ENCODE results near the gene PHC2.
A peak's percentile ranks its signal among the peaks of the same experiment; 100 is the strongest.

PHC2 gene, protein sequence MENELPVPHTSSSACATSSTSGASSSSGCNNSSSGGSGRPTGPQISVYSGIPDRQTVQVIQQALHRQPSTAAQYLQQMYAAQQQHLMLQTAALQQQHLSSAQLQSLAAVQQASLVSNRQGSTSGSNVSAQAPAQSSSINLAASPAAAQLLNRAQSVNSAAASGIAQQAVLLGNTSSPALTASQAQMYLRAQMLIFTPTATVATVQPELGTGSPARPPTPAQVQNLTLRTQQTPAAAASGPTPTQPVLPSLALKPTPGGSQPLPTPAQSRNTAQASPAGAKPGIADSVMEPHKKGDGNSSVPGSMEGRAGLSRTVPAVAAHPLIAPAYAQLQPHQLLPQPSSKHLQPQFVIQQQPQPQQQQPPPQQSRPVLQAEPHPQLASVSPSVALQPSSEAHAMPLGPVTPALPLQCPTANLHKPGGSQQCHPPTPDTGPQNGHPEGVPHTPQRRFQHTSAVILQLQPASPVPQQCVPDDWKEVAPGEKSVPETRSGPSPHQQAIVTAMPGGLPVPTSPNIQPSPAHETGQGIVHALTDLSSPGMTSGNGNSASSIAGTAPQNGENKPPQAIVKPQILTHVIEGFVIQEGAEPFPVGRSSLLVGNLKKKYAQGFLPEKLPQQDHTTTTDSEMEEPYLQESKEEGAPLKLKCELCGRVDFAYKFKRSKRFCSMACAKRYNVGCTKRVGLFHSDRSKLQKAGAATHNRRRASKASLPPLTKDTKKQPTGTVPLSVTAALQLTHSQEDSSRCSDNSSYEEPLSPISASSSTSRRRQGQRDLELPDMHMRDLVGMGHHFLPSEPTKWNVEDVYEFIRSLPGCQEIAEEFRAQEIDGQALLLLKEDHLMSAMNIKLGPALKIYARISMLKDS

DNA sequence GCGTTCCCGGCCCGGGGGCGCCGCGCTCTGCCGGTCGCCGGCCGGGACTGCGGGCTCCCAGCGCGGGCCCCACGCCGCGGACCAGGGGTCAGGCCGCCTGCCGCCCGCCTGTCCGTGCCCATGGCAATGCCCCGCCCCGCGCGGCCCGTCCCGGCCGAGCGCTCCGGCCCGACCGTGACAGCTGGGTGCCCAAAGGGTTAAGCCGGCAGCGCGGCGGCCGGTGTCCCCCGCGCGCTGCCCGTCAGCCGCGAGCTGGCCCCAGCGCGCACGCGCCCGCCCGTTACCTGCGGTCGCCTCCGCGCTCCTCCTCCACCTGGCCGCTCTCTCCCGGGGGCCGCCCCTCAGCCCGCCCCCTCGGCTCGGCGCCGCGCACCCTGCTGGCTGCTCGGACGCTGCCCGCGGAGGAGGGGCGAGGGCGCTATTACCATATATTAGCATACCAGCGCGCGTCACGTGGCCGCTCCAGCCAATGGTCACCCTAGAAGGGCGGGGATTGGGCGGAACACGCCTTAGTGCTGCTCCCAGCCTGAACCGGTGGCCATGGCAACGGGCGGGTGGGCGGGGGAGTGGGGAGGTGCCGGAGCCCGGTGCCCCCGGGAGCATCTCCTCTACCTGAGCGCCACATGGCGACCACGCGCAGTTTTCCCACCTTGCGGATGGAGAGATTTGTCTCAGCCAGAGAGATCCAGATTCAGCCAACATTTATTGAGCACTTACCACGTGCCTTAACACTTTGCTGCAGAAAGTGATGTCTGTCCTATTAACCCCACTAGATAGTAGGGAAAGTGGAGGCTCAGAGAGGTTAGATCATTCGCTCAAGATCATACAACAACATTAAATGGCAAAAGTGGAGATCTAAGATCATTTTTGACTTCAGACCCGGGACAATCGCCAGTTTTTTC is at the start of gene PHC2:
Gene PHC2 (minus strand): TSS at position 404 of the 902 bp plus-strand sequence. CDS start 55,556 bp downstream, outside the sequence.
- DNase-seq, result peak; percentile 65 to 77 (median 68)

DNA sequence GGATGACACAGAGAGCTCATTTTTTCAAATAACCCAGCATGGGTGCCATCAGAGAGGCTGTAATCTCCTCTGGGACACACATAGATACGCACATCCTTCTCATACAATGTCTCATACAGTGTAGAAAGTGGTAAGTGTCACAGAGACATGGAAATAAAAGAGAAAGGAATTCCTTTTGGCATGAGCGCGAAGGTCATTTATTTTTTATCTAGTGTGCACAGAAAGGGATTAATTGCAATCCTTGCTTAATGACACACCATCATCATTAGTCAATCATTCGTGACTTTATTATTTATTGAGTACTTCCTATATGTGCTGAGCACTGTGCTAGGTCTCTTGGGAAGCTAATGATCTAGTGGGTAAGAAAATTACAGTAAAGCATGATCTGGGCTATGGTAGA is 46.6 kb upstream of the PHC2 start:
- DNase-seq, result no peak

DNA sequence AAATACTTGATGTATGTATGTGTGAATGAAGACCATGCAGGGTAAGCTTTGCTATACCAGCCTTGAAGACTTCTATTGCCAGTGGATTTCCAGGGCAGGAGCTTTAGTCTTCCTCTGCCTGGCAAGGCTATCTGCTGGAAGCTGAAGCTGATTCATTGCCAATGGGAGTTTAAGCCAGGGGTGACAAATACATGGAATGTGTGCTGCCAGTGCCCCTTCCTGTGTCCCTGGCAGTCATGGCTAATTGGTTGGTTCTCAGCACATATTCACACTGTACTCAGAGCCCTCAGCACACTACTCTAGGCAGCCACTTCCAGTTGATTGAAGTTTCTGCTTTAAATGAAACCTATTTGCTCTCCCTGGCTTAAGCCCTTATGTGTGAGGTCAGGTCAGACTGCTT is 43.0 kb upstream of the PHC2 start:
- DNase-seq, result no peak

DNA sequence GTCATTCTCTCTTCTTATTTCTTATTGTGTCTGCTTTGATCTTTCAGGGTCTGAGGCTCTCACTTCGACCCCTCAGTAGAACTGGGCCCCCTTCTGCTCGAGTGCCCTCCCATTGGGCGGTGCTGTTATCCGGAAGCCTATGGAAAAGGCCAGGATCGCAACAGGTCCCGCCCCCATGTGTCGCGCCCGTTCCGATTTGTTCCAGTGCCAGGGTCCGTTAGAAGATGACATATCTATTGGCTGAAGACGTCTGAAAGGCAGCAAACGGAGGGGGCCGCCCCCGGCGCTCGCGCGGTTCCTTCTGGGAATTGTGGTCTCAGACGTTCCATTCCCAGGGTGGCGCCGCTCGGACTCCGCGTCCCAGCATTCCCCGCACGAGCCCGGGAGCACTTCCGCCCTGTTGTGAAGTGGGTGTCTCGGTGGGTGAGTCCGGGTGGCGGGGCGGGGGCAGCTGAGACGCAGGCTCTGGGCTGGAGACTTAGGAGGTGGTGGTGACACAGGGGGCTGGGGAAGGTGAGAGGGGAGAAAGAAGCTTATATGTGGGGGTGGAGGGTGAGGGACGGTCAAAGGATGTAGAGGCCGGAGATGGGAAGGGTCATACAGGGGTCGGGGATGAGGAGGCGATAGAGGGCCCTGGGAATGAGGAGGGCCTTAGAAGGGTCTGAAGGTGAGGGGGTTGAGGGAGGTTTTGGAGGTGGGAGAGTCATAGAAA is 41.5 kb upstream of the PHC2 start, which contains the start of gene ZSCAN20:
Gene ZSCAN20 (plus strand): TSS at position 377 of the 712 bp plus-strand sequence. CDS start 6,644 bp downstream, outside the sequence.
- DNase-seq, result peak; percentile 61 to 77 (median 67)

DNA sequence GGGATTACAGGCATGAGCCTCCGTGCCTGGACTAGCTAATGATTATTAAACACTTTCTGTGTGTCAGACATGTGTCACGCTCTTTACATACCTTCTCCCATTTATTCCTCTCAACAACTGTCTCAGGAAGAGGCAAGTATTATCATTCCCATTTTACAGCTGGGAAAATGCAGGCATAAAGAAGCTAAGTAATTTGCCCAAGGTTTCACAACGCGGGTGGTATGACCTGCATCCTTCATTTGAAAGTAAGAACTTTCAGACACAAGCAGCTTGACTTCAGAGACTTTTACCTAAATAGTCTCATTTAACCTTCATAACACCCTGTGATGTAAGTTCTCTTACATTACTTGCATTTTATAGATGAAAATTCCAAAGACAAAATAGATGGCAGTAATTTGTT is 40.5 kb upstream of the PHC2 start:
- DNase-seq, result no peak

DNA sequence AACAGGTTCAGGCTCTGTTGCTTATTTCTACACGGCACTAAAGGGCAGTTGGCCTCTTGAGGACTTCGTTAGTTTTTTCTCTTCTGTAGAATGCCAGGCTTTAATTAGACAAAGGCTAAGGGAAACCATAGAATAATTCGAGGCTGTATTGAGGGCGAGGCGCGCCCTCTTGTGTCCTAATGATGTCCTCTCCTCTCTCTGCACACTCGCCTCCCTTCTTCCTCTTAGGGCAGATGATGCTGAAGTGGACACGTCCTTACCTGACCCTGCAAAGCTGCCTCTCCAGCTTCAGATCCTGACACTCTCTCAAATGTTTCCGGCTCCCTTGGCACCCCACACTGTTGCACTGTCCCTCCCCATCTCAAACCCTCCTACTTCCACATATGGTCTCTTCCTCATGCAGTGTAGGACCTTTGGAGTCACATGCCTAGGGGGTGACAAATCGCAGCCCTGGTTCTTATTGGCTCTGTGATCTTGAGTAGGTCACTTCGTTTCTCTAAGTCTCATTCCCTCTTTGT is 39.7 kb upstream of the PHC2 start:
- peak in 3 of 4 experiments; percentile 5 to 21 (median 13) for DNase-seq

DNA sequence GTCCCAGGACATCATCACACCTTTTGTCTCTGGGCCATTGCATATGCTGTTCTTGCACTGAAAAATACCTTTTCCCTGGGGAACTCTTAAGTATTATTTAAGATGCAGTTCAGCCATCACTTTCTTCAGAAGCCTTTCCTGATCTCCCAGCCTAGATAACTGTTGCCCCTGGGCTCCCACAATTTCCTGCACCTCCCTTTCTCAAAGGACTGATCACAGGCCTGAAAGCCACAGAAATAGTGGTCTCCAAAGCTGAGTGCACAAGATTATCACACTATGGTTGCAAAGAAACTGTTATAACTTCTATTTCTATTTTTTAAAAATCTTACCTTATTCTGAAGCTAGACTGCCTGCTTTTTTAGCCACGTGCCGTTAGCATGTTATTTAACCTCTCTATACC is 38.8 kb upstream of the PHC2 start:
- no peak for DNase-seq

DNA sequence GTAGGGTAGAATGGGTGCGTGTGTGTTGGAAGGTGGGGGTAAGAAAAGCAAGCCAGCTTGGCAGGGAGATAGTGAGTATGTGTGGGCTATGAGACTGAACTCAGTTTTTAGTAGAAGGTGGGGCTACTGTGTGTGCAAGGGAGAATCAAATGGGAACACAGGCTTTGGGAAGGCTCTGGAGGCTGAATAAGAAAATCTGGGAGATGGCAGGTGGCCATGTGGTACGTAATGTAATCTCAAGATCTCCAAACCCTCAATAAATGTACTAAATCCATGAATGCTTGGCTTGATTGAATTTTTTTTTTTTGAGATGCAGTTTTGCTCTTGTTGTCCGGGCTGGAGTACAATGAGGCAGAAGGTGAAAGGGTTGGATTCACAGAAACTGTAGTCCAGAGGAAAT is 38.1 kb upstream of the PHC2 start:
- DNase-seq, result no peak

DNA sequence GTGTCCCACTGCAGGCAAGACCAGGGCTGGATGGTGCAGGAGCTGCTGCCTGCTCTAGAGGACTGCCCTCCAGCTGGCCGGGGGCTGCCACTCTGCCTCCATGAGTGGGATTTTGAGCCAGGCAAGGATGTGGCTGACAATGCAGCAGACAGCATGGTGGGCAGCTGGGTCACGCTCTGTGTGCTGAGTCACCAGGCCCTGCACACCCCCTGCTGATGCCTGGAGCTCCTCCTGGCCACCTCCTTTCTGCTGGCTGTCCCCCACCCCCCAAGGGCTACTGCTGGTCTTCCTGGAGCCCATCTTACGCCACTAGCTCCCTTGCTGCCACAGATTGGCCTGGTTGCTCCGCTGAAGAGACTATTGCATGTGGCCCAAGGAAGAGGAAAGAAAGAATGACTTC is 37.6 kb upstream of the PHC2 start:
- no peak for DNase-seq

DNA sequence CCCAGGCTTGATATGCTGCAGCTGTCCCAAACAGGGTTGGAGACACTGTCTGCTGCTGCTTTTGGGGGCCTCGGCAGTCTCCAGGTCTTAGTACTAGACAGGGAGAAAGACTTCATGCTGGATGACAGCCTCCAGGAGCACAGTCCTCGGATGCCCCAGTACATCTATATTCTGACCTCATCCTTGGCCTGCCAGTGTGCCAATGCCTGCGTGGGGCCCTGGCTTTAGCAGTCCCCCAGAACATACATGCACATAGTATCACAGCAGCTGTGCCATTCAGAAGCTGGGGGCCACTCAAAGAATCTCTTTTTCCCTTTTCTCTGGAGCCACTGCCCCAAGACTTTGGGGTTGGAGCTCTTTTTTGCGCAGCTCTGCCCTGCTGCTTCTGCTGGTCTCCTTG is 37.1 kb upstream of the PHC2 start:
- DNase-seq, result no peak

DNA sequence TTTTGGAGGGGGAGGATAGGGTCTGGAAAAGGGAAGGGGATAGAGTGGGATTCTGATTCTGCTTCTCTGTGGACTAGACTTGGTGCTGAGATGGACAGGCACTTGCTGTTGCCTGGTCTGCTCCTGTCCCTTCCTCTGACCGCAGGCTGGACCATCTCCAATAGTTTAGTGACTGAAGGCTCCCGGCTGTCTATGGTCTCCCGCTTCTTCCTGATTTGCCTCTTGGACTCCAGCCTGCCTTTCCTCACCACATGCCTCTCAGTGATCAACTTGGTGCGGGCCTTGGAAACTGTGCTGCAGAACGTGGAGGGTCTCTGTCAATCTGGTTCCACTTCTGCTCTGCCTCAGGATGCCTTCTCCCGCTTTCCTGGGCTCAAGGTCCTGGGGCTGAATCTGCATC is 35.3 kb upstream of the PHC2 start:
- DNase-seq, result no peak

DNA sequence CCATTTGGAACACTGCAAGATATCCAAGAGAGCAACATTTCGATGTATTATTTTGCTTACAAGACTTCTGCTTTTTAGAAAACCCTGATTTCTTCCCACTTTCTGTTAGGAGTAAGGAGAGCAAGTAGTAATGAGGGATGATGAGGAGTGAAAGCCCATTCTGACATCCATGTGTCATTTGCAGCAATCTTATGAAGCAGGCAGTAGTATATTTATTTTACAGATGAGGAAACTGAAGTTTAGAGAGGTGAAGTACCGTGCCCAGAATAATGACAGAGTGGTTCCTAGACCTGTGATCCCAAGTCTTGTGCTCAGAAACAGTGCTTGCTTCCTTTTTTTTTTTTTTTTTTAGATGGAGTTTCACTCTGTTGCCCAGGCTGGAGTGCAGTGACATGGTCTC is 34.4 kb upstream of the PHC2 start:
- DNase-seq, result no peak

DNA sequence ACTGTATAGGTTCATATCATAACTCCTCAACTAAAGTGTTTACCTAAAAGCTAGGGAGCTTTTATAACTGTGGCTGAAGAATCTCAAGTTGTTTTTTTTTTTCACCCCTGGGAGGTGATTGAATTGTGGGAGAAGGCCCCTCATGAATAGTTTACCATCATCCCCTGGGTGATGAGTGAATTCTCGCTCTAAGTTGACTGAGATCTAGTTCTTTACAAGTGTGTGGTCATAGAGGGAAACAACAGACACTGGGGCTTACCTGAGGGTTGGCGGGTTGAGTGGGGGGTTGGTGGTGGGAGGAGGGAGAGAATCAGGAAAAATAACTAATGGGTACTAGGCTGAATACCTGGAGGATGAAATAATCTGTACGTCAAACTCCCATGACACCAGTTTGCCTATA is 33.7 kb upstream of the PHC2 start:
- DNase-seq, result no peak

DNA sequence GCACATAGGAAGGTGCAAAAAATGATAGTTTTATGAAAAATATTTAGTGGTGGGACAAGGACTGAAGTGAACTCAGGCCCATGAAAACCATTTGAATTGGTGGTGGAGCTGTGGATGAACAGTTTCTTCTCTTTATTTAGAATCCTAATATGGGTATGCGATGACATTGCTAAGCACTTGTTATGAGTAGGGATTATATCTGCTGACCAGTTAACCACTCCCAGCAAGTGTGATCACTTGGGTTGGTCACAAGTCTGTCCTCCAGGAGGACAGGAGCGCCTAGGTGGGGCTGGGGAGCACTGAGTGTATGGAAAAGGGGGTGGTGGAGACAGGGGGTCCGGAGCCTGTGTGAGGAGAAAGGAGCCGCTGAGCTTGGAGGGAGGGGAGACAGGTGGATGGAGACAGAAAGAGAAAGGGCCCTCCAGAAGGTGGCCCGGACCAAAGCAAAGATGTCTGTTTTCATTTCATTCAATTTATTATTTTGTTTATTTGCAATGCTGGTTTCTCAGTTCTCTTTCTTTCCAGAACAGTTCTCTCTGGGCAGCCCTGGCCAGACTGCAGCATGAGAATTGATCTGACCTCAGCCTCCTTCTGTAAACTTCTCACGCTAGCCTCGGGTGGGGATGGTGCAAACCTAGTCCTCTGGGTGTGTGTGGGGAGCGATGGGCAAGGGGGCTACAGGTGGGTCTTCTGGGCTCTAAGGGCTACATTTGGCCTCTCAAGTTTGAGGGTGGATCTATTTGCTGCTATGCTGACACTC is 31.7 kb upstream of the PHC2 start:
- no peak for DNase-seq

DNA sequence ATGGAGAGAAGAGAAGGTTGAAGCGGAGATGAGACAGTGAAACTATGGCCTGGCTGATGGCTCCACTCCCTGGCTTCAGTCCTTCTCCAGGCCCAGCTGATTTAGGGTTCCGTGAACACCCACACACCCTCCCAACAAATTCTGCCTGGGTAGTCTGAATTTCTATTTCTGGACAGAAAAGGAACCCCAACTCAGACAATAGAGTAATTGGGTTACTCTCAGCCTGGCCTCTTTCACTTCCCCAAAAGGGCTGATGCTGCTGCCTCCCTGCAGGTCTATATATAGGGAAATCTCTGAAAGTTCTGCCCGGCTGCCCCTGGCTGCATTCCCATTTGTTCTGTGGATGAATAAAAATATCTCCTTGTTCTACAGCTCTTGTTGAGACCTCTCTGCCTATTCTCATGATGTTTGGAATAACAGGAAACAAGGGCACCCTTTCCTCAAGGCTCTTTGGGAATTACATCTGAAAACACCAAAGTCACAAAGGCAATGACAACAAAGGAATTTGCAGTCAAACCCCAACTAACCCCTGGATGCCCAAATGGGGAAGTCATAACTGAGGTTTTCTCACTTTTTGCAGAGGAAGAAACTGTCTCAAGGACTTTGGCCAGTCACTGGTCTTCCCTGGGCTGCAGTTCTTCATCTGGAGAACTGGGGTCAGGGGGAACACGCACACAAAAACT is 30.2 kb upstream of the PHC2 start:
- DNase-seq, result no peak

DNA sequence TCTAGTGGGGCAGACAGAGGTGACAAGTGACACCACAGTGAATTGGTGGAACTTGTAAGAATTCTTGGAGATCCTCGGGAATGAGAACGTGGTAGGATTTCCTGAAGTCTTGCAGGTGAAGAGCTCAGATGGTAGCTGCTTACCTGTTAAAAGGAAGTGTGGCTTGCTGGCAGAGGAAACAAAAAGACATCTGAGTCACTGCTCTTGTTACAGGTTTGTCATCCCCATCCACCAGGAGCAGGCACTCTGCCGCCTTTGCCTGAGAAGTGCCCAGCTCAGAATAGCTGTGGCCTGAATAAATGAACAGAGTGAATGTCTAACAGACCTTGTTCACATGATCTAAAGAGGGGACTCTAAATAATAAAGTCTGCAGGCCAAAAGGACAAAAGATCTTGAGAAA is 29.2 kb upstream of the PHC2 start:
- no peak for DNase-seq

DNA sequence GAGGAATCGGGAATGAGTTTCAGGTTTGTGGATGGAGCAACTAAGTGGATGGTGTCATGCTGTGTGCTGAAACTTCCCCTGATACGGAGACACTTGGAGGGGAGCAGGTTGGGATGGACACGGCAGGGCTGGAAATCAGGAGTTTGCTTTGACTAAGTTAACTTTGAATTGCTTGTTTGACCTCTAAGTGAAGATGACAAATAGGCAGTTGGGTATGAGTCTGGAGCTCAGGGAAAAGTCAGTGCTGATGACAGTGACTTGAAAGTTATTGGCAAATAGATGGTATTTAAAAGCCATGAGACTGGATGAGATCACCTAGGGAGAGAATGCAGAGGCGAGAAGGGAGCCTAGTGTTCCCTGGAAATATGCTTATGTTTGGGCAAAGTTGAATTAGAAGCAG is 28.8 kb upstream of the PHC2 start:
- no peak for DNase-seq

DNA sequence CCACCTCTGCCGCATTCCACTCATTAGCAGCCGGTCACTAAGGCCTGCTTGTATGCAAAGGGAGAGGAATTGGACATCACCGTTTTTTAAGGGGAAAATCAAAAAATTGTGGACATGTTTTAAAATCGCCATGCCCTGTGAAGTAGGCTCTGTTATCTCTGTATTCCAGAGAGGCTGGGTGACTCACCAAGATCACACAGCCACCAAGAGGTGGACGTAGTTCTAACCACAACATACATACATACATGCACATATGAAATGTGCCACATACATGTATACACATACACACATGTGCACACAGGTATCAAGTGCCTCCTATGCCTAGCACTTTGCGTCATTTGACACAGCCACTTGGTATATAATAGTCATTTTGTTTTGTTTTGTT is 25.6 kb upstream of the PHC2 start:
- DNase-seq, result no peak

DNA sequence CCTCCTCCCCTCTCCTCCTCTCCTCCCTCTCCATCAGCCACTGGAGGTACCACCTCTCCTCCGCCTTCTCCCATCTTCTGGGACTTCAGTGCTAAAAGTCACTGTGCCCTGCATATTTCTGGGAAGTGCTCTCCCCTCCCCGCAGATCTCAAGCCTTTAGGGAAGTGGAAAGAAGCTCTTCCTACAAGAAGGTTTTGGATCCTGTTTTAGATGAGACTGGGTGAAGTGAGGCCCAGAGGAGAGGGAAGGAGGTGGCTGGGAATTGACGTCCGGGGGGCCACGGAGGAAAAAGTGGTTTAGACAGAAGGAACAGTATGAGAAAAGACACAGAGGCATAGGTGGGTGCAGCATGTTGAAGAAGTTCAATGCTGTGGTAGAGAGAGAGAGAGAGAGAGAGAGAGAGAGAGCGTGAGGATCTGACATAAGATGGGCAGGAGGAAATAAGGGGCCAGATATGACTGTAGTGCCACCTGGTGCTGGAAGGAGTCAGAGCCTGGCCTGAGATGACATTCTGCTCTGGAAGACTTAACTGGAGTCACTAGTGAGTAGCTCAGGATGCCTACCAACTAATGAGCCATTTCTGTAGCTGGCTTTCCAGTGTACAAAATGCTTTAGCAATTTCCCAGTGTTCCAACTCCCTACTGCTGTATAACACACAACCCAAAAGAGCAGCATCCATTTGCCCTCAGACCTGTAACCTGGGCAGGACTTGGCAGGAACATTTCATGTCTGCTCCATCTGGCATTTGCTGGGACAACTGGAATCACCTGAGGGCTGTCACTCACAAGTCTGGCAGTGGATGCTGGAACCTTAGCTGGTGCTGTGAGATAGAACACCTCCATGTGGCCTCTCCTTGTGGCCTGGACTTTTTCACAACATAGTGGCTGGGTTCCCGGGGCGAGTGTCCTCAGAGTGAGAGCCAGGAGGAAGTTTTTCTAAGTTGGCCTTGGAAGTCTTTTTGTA is 24.9 kb upstream of the PHC2 start:
- DNase-seq, result no peak
